GM12865 (cell line): Measurements from ENCODE around the gene GALNT10.
"Not testable (repeated sequence)": the region's sequence is repeated elsewhere in the genome, so short reads cannot be mapped to it uniquely, and the experiment has no call there.

Experiments
- DNase-seq: peaks from one replicate; pipeline ENCODE4 v3.0.0; 2010; ENCODE audit warnings: low read depth
- H3K4me3 ChIP-seq: 2 replicates; pipeline ENCODE4 v1.5.1; 2011; ENCODE audit warnings: mild to moderate bottlenecking, low read depth, low read length, control low read depth
- TF ChIP-seq, protein P1 (sequence below): IDR thresholded peaks from 2 replicates; pipeline ENCODE4 v1.5.1; 2011; ENCODE audit warnings: low read length, control low read depth, low read depth, inconsistent platforms; ENCODE audit not compliant: insufficient read depth; ENCODE audit errors: missing control alignments

Gene GALNT10

DNA sequence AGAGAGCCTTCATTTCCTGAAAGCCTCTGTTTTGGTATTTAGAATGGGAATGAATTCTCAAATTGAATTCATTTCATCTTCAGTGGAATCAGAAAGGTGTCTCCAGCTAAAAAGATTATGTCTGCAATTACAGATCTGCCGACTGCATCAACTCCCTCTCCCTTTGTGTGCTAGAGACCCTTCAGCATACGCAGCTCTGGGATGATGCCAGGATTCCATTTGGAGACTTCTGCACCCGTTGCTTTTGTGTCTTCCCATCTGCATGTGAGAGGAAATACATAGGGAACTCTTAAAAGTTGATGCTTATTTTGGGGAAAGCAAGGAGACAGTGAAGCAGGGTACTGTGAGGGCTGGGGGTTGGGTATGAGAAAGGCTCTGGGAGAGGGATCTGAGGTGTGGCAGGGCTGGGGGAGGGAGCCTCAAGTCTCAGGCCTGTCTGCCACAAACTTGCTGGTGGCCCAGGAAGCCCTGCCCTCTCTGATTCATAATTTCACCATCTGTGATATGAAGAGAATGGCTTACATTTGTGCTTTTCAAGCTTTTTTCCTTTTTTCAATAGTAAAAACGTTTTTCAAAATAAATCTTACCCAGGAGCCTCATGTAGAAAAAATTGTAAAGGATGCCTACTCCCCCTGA is 165.6 kb downstream of the GALNT10 start:
- no peak for DNase-seq
- TF ChIP-seq, protein P1, sequence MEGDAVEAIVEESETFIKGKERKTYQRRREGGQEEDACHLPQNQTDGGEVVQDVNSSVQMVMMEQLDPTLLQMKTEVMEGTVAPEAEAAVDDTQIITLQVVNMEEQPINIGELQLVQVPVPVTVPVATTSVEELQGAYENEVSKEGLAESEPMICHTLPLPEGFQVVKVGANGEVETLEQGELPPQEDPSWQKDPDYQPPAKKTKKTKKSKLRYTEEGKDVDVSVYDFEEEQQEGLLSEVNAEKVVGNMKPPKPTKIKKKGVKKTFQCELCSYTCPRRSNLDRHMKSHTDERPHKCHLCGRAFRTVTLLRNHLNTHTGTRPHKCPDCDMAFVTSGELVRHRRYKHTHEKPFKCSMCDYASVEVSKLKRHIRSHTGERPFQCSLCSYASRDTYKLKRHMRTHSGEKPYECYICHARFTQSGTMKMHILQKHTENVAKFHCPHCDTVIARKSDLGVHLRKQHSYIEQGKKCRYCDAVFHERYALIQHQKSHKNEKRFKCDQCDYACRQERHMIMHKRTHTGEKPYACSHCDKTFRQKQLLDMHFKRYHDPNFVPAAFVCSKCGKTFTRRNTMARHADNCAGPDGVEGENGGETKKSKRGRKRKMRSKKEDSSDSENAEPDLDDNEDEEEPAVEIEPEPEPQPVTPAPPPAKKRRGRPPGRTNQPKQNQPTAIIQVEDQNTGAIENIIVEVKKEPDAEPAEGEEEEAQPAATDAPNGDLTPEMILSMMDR: no peak
- no peak overlapping the region for H3K4me3 ChIP-seq

DNA sequence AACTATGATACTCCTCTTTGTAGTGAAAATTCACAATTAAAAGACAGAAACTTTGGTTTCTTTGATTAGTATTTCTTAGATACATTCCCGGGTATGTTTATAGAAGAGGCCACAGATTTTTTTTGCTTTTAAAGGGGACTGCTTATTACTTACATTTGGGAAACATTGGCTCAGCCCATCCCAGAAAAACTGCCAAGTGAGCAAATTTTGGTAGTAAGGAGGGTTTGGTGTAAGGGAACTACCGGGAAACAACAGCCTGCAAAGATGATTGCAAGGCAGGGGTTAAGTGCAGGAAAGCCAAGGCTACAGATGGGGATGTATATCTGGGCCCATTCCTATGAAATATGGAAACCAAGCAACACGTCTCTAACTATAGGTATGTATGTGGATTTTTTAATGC is 166.4 kb downstream of the GALNT10 start:
- TF ChIP-seq, protein P1: no peak
- DNase-seq: no peak
- no peak overlapping the region for H3K4me3 ChIP-seq

DNA sequence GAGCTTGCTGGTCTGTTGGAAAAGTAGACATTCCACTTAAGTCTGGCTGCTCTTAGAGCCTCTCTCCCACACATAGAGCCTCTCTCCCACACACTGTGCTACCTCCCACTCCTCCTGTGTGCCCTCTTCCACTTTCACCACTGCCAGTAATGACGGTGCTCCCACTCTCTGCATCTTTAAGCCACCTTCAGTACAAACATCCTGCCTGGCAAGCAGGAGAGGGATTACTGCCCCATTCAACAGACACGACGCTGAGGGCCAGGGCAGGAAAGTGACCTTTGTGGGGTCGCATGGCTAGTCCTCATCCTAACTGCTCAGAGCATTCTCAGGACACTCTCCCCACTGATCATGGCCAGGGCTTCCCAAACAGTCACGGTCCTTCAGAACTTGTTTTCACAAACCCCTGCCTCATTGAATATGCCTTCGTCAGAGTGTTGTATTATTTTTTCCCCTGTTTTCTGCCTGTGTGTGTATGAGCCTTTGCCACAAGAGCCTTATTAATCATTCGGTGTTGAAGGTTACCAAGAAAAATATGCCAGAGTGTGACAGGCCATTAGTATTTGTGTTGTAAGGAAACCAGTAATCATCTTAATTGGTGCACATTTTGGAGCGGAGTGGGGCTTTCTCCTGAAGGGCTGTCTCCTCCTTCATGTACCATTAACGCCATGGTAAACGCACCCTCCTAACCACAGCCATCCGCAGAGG is 168.1 kb downstream of the GALNT10 start:
- no peak for DNase-seq
- H3K4me3 ChIP-seq: no peak overlapping the region
- TF ChIP-seq, protein P1: no peak

DNA sequence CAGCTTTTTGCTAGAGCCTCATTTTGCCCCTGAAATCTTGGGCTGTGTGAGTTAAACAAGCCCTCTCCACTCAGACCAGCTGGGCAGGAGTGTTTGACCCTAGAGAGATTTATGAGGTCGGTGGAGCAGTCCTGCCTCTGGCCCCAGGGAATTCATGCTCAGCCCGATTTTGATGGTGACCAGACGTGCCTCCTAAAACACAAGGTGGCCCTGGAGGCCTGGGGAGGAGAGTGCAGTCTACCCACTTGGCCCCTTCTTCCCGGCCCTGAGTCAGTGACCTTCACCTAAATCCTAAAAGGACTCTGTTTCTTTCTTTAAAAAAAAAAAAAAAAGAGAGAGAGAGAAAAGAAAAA is 168.7 kb downstream of the GALNT10 start:
- H3K4me3 ChIP-seq: no peak overlapping the region
- DNase-seq: no peak
- TF ChIP-seq, protein P1: no peak

DNA sequence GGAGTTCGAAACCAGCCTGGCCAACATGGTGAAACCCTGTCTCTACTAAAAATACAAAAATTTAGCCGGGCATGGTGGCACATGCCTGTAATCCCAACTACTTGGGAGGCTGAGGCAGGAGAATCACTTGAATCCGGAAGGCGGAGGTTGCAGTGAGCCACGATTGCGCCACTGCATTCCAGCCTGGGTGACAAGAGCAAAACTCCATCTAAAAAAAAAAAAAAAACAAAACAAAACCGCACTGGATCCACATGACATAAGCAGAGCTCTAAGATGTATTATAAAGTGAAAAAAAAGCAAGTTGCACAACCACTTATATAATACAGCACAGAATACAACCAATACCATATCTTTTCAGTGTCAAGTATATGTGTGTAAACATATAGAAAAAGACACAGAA is 169.7 kb downstream of the GALNT10 start:
- DNase-seq, H3K4me3 ChIP-seq: not testable (repeated sequence)

DNA sequence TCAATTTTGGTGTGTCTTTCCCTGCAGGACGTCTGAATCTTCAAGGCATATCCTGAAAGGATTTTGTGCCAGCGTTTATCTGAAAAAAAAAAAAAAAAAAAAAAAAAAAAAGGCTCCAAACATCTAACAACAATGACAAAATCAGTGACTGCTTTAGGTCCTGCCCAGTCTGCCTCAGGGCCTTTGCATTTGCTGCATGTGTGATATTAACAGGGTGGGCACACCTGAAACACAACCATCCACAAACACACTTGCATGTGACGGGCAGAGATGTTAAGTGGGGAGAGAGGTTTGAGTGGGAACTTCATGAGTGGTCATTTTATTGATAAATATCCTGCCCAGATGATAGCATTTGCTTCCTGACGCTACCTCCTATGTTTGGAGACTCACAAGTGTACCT is 172.9 kb downstream of the GALNT10 start:
- H3K4me3 ChIP-seq: no peak overlapping the region
- no peak for DNase-seq
- TF ChIP-seq, protein P1: no peak

DNA sequence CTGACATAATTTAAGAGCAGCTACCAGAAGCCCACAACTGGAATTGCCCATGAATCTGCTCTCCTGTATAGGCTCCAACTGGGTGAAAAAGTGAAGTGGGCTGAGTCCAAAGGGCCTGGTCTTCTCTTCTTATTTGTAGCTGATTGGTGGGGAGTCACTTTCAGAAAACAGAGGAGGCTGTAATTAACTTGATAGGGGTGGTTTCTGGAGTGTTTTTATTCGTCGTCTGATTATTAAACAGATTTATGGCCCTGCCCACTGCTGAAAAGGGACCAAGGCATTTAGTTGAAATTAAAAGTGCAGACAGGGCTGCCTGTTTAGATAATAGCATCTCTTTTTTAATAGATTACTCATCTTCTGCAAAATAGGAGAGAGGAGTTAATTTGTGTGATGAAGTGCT is 174.2 kb downstream of the GALNT10 start:
- no peak for DNase-seq

More for the DNA sequence above, 174.2 kb downstream of the GALNT10 start:
- TF ChIP-seq, protein P1: no peak
- no peak overlapping the region for H3K4me3 ChIP-seq
